GM19240 (cell line): Measurements from ENCODE around the gene SETD2.

Experiments
- DNase-seq: peaks from one replicate; pipeline ENCODE4 v3.0.0; 2011; ENCODE audit warnings: low spot score; ENCODE audit not compliant: insufficient read length

SETD2 gene

DNA sequence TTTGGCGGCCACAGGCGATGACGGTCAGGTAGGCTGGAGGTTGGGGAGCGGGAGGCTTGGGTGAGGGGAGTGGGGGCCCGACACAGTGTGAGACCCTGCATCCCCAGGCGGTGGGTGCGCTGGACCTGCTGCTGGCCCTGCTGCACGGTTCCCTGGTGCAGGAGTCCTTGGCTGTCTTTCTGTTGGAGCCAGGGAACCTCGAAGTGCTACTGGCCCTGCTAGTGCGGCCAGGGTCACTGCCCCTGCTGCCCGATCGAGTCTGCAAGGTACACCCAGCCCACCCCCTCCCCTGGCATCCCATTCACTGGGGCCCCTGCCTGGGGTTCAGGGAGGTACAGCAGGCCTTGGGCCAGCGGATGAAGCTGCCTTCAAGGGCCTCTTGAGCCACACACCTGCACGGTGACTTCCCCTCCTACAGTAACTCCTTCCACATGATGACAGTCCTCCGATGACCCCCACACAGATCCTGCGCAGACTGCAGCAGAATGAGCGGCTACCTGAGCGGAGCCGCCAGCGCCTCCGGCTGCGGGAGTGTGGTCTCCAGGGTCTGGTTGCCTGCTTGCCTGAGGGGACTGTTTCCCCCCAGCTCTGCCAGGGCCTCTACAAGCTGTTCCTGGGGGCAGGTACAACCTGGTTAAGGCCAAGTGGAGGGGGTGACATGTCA, 164.9 kb downstream of the SETD2 start:
- no peak for DNase-seq

DNA sequence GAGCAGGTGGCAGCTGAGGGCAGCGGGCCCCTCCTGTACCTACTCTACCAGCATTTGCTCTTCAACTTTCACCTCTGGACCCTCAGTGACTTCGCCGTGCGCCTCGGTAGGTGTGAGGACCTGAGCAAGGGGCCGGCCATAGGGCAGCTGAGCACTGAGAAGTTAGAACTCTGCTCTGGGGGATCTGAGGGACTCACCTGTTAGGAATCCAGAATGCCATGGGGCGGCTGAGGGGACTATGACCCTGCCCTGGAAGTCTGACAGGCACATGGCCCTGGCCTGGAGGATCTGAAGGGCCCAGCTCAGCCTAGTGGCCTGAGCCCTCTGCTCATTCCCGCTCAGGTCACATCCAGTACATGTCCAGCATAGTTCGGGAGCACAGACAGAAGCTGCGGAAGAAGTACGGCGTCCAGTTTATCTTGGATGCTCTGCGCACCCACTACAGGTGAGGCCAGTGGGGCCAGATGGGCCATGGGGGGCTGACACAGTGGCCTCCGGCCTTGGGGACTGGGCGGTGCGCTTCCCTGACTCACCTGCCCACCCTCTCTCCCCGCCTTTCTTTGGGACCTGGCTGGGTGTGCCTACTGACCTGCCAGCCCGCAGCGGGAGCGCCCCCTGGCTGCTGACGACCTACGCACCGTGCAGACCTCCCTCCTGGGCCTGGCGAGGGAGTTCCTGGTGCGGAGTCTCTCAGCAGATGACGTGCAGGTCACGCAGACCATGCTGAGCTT, 165.6 kb downstream of the SETD2 start:
- DNase-seq = peak; percentile 91

DNA sequence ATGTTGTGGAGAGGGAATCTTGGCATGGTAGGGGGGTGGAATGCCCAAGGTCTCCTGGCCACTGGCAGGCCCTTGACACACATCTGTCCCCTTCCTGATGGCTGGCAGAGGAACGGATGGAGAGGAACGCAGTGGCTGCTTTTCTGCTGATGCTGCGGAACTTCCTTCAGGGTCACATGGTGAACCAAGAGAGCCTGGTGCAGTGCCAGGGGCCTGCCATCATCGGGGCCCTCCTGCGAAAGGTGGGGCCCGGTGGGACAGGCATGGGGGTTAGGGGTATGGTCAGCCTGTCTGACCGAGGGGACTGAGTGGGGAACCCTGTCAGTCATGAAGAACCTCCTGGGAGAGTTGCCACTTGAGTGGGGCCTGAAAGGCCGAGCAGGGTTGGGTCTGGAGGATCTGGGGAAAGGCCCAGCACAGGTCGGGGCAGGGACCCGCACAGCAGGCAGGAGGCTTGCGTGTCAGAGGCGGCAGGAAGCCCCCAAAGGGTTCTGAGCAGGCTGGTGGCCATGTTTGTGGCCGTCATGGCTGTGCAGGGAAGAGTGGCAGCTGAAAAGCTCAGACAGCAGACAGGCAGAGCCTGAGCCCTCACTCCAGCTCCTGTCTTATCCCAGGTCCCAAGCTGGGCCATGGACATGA, 166.3 kb downstream of the SETD2 start:
- no peak for DNase-seq

DNA sequence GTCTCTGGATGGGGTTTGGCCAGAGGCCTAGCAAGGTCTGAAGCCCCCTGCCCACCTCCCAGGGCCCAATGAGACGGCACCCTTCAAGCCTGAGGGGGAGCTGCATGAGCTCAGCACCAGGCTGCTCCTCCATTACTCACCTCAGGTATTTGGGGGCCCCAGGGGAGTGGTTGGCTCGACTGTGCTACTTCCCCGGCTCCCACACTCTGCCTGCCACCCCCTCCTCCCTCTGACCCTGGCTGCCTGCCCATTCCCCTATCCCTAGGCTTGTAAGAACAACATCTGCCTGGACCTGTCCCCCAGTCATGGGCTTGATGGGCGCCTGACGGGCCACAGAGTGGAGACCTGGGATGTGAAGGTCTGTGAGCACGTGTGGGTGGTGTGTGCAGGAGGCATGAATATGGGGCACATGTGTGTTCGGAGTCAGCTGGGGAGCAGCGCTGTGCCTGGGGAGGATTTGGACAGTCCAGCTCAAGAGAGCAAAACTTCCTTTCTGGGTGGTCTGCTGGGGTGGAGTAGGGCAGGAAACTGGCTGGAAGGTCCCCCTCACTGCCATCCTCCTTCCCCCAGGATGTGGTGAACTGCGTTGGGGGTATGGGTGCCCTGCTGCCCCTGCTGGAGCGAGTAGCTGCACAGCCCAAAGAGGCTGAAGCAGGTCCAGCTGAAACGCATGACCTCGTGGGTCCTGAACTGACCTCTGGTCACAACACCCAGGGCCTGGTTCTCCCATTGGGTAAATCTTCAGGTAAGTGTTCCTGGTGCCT, 167.0 kb downstream of the SETD2 start:
- no peak for DNase-seq

DNA sequence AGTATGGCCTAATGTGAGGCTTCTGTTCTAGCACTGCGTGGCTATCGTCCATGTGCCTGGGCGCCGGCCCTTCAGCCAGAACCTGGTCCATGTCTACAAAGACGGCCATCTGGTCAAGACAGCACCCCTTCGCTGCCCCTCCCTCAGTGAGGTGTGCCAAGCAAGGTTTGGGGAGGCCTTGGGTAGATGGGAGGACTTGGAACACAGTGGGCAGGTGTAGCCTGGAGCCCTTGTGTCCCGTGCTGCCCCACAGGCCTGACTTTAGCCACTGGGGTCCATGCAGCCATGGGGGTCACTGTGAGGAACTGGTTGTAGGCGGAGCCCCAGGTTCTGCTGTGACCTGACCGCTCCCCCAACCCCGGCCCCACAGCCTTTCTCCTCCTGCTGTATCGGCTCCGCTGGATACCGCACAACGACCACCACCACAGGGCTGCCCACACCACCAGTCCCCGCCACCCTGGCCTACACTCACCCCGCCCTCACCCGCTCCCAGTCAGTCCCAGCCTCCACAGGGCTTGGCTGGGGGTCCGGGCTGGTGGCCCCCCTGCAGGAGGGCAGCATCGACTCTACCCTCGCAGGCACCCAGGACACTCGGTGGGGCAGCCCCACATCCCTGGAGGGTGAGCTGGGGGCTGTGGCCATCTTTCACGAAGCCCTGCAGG, 167.9 kb downstream of the SETD2 start:
- no peak for DNase-seq

DNA sequence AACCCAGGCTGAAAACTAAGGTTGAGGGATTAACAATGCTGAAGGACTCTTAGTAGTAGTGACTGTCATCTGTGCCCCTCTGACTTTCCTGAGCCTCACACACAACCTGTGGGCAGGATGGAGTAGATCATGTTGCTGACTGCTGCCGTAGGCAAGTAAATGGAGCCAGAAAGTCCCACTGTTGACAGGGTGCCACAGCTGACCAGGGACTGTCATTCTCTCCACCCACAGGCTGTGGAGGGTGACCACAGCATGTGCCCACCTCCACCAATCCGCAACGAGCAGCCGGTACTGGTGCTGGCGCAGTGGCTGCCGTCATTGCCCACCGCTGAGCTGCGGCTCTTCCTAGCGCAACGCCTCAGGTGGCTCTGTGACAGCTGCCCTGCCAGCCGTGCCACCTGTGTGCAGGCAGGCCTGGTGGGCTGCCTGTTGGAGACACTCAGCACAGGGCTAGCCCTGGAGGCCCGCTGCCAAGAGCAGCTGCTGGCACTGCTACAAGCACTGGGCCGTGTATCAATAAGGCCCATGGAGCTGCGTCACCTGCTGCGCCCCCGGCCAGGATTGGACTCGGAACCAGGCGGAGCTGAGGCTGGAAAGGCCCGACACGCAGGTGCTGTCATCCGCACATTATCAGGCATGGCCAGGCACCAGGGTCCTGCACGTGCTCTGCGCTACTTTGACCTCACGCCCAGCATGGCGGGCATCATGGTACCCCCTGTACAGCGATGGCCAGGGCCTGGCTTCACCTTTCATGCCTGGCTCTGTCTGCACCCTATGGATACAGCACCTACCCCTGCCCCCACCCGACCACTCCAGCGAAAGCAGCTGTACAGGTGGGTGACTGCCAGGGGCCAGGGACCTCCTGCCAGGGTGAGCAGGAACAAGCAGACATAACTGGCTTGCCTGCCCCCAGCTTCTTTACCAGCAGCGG, 168.8 kb downstream of the SETD2 start:
- no peak for DNase-seq

DNA sequence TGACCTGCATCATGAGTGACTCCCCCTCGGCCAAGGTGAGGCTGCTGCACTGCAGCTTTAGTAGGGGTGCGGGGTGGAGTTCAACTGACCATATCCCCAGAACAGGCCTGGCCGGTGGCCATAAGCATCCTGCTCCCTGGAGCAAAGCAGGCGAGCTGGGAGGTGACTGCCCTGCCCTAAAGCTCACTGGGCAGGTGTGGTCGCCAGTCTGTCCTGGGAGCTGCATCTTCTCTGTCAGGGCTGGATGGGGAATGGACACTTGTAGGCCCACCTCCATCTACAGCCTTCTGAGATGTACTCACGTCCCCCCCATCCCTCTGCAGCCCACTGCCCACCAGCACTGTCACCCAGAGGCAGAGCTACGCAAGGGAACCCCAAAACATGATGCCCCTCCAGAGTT, 169.9 kb downstream of the SETD2 start:
- DNase-seq = no peak

DNA sequence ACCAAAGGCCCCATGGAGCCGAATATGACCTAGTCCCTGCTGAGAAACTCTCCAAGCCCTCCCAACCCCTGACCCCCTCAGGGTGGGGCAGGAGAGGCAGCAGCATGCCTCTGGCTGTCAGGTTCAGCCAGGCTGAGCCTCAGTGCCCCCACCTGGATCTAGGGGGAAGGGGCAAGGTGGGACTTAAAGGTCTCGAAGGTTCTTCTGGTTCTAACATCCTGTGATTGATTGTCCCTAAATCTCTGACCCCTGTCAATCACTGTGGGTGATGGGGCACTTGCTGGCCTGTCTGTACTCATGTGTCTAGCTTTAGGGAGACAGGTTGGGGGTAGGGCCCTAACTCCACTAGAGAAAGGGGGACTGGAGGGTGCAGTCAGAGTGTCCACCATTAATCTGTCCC, 170.6 kb downstream of the SETD2 start:
- no peak for DNase-seq

DNA sequence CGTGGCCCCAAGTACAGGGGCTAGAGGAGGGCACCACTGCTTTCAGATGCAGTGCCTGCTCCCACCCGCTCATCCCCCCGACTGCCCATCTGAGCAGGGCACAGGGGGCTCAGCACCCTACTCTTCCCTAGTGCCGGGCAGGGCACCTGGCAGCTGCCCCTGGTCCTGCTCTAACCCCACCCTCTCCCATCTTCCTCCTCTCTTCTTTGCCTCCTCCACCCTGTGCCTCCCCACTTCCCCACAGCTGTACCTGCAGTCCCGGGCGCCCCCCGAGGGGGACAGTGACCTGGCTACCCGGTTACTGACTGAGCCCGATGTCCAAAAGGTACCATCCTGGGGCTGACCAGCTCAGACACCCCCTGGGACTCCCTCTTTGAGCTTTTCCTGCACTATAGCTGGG, 171.7 kb downstream of the SETD2 start:
- DNase-seq = no peak

DNA sequence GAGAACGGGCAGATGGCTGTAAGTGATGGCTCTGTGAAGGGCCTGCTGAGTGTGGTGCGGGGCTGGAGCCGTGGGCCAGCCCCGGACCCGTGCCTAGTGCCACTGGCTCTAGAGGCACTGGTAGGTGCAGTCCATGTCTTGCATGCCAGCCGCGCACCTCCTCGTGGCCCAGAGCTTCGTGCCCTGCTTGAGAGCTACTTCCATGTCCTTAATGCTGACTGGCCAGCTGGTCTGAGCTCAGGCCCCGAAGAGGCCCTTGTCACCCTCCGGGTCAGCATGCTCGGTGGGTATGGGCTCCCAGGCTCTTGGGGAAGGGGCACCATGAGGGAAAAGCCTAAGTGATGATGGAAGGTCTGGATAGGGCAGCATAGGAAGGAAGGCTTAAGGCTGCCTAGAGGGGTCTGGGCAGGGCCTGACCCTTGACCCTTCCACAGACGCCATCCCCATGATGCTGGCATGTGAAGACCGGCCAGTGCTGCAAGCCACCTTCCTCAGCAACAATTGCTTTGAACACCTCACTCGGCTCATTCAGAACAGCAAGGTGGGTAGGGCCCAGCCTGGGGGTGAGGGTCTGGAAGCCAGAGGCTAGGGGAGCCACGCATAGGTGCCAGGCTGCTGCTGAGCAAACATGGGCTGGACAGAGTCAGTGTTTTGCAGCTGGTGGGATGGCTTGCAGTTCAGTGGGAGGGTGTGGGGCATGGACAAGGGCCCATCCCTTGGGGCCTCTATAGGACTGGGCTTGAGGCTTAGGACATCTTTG, 172.3 kb downstream of the SETD2 start:
- no peak for DNase-seq

DNA sequence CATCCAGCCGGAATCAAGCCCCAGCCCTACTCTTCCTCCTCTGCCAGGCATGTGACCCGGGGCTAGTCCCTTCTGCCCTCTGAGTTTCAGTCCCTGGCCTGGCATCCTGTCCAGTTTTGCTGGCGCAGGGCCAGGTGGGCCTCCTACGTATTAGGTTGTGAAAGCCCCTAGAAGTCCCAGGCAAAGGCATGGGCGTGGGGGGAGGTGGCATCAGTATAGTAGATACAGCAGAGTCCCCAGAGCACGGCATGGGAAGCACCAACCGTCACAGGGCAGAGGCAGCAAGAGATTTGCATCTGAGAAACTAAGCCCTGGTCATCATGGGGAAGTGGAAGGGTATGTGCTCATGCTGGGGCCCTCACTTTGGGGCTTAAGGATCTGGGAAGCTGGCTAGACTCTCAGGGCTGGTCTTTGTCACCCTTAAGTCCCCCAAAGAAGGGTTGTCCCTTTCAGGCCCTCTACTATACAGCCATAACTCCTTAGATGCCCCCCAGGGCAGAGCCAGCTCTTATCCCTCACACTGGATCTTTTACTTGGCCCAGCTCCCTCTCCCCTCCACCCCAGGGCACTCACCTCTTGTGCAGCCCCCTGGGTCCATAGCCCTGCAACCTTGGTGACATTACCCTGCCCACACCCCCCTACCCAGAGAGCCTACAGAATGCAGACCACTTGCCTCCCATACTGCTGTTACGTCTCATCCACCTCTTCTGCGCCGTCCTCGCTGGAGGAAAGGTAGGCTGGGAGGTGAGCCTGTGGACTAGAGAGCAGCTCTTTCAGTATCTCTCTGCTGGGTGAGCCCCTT, 173.1 kb downstream of the SETD2 start:
- DNase-seq = no peak

DNA sequence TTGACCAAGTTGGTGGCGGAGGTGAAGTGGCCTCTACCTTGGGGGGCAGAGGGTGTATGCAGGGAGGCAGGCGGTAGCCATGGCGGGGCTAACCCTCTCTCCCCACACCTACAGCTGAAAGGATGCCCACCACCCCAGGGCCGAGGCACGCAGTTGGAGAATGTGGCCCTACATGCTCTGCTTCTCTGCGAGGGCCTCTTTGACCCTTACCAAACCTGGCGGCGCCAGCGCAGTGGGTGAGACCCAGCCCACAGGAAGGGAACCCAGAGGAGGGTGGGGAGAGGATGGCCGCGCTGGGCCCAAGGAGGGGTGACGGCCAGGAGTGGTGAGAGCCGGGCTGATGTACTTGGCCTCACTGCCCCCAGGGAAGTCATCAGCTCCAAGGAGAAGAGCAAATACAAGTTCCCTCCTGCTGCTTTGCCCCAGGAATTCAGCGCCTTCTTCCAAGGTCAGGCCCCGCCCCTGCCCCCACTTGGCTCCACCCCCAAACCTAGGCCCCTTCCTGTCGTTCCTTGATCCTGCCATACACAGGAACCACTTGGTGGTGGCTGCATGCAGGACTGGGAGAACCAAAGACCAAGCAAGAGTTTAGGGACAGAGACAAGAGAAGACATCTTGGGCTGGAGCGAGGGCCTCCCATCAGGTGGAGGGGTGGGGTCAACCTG, 174.6 kb downstream of the SETD2 start:
- no peak for DNase-seq

DNA sequence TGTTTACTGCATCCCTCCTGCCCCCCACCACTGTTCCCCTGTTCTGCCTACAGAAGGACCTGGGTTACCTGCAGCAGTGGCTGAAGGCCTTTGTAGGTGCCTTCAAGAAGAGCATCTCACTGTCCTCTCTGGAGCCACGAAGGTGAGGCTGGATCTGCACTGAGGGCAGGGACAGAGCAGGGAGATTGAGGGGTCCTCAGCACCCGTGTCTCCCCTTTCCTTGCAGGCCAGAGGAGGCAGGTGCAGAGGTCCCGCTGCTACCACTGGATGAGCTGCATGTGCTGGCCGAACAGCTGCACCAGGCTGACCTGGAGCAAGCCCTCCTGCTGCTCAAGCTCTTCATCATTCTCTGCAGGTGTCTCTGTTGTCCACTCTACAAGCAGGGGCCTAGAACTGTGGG, 175.3 kb downstream of the SETD2 start:
- DNase-seq = no peak

DNA sequence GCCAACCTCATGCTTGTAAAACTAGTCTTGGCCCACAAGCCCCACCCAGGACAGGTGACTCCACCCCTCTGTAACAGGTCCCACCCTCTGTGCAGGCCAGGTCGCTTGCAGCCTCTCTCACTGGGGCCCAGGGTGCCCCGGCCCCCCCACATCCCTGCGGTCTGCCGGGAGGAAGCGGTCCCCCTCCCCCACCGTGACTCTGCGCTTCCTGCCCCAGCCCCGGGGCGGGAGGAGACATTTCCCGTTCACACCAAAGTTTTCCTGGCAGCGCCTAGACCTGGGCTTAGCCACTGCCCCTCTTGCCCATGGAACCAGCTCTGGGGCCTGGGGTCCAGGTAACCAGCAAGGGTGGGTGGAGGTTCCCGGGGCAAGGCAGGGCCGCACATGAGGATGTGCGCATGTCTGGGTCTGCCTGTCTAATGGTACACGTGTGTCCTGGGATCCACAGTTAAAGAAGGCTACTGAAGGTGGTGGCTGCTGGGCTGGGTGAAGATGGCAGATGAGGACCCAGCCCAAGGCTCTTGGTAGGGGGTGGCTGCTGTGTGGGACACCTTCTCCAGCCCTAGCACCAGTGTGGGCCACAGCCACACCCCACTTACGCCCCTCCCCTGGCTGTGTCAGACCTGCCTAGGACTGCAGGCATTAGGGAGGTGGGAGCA, 176.0 kb downstream of the SETD2 start:
- DNase-seq = peak; percentile 89

DNA sequence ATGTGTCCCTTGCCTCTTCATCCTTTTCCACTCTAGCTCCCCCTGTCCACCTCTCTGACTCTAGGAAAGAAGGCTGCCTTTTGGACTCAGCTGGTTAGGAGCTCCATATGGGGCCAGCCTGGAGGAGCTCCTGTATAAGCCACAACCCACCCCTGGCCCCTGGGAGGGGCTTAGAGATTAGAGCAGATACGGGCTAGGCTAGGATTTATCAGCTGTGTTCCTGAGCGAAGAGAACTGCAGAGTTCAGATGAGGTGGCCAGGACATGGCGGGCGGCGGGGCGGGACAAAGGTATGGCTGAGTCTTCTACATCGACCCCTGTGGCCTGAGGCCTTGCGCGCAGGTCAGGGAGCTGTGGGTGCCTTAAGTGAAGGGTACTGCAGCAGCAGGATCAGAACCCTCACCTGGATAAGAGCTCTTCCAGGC, 176.6 kb downstream of the SETD2 start:
- no peak for DNase-seq

DNA sequence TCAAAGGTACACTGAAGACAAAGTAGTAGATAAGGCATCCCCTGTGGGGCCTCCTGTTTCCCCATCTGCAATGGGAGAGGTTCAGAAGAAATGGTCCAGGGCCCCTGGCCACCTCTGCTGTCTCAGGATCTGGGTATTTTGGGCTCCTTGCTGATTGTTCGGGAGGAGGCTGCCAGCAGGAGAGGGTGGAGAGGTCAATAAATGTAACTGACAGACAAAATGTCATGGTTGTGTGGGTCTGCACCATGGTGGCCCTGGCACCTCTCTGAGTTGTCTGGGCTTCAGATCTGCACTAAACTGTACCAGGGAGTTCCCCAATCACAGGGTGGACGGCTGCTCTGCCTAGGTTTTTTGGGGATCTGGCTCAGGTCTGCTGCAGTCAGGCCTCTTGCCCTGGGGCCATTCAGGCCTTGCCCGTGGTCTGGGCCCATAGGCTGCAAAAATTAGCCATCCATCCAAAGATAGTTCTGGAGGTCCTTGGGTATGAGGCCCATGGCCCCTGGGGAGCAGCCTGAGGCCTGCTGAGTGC, 177.1 kb downstream of the SETD2 start:
- DNase-seq = no peak

DNA sequence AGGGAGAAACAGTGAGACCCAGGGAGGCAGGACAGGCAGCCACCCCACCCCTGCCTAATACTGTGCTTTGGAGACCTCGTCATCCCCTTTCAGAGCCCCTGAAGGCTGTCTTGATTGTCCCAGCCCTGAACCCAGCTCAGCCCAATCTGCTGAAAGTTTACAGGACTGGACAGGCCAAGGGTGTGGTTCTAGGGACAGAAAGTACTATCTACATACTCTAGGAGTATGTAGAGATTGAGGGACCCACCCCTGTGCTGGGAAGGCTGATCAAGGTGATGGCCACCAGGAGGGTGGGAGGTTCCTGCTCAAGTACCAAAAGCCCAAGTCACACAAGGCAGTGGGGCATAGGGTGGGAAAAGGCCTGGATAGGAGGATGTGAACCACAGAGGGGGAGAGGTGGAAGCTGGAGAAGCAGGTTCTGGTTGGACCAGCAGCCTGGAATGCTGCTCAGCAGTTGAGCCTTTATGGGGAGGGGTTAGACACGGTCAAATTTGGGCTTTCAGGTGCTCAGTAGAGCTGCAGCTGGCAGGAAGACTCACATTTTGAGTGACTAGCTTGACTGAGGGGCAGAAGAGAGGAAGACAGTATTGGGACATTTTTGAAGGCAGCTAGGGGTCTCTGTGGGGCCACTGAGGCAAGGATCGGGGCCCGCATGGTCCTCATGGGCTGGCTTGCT, 177.7 kb downstream of the SETD2 start:
- no peak for DNase-seq
